22Rv1 (cell line): ENCODE data around the gene RNLS.

ENCODE experiments used
- H3K27ac ChIP-seq: fragments of 450-650 bp; 2 replicates; pipeline ENCODE4 v1.5.1; 2017
- ZFX ChIP-seq: fragments of 450-650 bp; IDR thresholded peaks from 2 replicates; pipeline ENCODE4 v1.6.1; 2017; ENCODE audit warnings: antibody characterized with exemption, borderline replicate concordance
- TF ChIP-seq, protein P1 (sequence below): fragments of 450-650 bp; IDR thresholded peaks from 2 replicates; pipeline ENCODE4 v1.5.1; 2017; ENCODE audit warnings: mild to moderate bottlenecking

The RNLS gene

DNA sequence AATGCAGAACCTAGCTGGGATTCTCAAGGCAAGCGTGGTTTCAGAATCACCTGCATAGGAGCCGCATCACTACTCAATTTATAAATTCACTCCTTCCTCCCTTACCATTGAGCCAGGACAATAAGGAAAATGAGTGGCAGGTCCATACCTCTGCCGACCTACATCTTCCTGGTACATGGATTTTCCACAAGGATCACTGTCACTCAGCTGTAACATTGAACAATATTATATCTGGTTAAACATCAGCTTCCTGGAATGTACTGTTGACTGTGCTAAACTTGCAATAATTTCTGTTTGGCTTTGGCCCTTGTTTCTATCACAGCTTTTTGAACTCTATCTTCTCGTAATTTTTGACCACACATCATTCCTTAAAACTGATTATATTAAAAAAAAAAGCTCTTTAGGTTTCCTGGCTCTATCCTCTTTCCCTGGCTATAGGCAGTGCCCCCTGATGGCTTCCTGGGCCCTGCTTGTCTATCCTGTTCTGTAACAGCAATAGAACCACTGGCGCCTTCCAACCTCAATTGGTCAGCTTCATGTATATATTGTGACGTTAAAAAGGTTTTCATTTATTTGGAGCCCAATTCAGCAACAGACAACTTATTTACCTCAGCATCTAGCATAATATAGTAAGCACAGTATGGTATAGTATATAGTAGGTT, 59.2 kb downstream of the RNLS start:
- TF ChIP-seq, protein P1, sequence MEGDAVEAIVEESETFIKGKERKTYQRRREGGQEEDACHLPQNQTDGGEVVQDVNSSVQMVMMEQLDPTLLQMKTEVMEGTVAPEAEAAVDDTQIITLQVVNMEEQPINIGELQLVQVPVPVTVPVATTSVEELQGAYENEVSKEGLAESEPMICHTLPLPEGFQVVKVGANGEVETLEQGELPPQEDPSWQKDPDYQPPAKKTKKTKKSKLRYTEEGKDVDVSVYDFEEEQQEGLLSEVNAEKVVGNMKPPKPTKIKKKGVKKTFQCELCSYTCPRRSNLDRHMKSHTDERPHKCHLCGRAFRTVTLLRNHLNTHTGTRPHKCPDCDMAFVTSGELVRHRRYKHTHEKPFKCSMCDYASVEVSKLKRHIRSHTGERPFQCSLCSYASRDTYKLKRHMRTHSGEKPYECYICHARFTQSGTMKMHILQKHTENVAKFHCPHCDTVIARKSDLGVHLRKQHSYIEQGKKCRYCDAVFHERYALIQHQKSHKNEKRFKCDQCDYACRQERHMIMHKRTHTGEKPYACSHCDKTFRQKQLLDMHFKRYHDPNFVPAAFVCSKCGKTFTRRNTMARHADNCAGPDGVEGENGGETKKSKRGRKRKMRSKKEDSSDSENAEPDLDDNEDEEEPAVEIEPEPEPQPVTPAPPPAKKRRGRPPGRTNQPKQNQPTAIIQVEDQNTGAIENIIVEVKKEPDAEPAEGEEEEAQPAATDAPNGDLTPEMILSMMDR: no peak
- no peak for TF ChIP-seq ZFX

DNA sequence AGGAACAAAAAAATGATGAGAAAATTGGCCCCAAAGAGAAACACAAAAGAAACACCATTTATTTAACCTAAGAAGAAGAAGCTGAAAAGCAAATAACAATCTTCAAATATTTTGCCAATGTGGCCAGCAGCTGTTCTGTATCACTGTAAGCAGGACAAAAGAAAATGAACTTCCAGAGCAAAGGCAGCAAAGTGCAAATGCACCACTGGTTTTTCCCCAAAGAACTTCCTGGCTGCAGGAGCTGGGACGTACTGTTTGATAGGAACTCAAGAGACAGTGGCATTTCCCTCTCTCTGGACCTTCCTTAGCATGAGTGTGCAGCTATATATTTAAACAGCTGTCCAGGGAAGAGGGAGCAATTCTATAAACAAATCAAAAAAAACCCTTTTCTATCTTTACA, 60.4 kb downstream of the RNLS start:
- no peak for TF ChIP-seq ZFX
- TF ChIP-seq, protein P1: no peak
- H3K27ac ChIP-seq: no peak overlapping the region

More for the DNA sequence above, 59.2 kb downstream of the RNLS start:
- H3K27ac ChIP-seq: no peak overlapping the region

DNA sequence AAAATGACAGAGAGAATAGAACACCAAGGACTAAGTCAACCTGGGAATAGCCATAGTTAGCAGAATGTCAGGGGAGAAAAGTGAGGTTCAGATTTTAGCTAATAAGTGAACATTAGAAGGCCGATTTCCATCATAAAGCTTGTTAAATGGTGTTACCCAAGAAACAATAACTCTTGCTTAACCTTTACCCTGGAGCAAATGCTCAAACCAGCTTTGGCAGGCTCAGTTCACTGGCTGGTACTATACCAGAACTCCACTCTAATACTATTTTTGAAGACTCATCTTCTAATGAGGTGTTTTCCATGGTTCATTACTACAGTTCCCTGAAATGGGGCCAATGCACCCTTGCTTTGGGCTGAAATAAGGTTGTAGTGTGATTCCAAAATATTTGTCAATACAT, 61.3 kb downstream of the RNLS start:
- TF ChIP-seq ZFX: no peak
- TF ChIP-seq, protein P1: no peak
- H3K27ac ChIP-seq: no peak overlapping the region

DNA sequence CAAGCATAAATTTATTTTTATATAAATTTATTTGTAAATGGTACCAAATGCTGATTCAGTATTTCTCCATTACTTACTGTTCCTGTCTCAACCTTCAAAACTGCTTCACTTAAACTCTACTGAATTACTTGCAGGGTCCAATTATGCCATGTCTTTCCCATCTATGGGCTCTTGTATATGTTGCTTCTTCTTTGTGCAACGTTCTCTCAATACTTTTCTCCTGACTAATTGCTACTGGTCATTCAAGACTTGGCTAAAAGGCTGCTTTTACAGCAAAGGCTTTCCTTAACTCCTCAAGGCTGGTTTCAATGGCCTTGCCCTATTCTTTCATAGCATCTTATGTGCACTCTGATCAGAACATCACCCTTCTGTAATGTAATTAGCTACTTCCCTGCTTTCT, 67.9 kb downstream of the RNLS start:
- no peak overlapping the region for H3K27ac ChIP-seq
- TF ChIP-seq, protein P1: no peak
- TF ChIP-seq ZFX: no peak

DNA sequence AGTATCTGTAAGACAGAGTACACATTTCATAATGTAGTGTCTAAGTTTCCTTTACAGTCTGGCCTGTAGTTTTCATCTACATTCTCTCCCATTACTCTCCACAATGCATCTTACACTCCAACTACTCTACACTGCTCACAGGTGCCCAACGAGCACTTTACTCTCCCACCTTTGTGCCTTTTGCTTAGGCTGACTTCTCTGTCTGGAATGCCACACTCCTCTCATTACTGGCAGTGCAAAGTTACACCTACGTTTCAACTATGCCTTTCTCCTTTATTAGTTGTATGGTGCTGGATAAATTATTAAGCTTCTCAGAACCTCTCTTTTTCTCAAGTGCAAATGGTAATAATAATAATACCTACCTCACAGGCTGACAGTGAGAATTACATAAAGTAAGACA, 70.5 kb downstream of the RNLS start:
- TF ChIP-seq ZFX: no peak
- TF ChIP-seq, protein P1: no peak
- H3K27ac ChIP-seq: no peak overlapping the region

DNA sequence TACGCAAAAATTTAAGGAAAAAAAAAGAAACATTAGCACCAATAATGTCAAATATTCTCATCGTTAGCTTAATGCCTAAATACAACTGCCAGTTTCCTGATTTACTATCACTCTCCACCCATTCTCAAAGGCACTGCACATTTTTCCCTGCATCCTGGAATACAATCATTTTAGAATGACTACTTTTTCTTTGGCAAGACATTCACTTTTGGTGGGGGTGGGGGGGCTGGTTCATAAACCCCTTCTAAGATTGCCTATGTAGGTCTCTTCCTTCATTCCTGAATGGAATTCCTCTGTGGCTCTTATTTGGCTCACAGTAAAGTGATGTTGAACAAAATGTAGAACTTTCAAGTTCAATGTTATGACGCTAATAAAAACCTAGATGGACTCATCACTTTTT, 74.3 kb downstream of the RNLS start:
- H3K27ac ChIP-seq: no peak overlapping the region
- TF ChIP-seq ZFX: no peak
- TF ChIP-seq, protein P1: no peak

DNA sequence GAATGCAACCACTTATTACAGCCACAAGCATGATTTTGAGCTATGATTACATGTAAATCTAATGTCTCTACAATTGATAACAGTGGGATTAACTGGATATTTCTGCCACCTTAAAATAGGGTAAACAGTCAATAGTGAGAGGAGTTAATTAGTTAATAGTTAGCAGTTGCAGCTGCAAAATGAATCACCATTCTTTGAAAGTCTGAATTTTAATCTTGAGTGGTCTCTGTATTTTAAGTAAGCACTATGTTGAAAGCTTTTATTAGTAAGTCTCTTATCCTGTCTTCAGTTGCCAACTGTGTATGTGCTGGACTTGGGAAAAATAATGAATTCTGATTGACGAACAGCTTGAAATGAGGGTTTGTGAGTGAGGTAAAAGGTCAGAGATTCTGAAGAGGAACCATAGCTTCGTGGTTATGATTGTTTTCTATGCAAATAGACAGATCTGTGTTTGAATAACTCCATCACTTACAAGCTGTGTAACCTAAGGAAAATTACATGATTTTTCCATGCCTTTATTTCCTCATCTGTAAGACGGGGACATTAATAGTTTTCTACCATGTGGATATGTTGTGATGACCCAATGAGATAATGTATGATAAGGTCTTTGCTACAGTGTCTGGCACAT, 75.2 kb downstream of the RNLS start:
- TF ChIP-seq ZFX: no peak
- TF ChIP-seq, protein P1: no peak
- no peak overlapping the region for H3K27ac ChIP-seq
